GM21515 (cell line): Measurements from ENCODE around the gene UBE3C.

ENCODE experiments used
- ATAC-seq: cut with Tn5 transposase; IDR thresholded peaks from one replicate; pipeline ENCODE4 v1.9.1; 2021; ENCODE audit not compliant: unreplicated experiment

Gene UBE3C

DNA sequence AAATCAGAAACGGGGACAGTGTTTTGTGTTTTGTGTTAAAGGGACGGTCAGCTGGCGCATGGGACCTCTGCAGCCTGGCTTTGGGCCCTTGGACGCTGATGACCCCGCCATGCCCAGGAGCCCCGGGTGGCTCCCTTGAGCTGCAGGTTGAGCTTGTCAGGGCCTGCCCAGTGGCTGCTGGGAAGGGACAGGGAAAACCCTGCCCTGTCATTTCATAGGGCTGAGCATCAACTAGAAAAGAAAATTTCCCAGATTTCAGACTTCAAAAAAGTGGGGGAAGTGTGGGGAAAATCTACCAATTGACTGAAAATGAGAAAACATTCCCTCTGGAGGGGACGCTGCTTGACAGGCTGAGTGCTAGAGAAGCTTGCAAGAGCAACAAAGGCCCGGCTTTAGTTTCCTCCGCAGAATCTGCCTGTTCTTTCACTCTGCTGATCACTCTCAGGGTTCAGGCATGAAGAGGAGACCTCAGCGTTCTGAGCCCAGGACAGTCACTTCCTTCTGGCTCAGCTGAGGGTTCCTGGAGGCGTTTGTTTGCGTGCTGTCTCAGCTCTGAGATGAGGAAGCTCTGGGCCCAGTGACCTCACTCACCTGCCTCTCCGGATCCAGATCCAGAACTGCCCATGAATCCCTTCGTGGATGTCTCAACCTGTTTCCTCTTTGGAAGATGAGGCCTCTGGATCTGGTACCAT is 179.4 kb downstream of the UBE3C start:
- peak; percentile 71 for ATAC-seq
